ENCODE results near the gene GPR135.

GPR135 gene

DNA sequence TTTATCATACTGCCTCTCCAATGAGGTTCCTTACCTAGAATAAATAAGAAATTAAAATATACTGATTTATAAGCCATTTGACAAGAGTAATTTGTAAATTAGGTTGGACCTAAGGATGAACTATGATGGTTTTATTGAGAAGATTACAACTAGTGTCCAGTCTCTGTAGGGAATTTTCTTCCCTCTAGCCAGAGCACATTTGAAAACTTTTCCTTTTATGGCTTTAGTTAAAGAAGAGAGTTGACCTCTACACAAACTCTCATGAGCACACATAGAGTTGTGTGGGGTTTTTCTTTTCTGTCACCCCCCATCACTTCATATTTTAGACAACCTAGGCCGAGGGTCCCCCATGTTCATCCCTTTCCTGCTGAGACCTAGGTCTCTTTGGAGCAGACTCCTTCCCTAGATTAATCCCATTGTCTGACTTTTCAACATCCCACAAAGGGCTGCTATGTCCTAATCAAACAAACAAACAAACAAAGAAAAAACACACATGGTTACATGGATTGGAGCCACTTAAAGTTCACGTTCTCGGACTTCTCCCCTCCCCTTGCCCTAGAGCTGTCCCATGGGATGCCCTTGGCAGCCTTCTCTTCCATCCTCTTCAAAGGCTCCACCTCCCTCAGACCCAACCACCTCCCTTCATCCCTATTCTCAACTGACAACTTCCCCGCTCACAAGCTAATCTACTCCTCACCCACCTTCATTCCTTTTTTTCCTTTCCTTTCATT, 40.7 kb downstream of the GPR135 start:
- no peak for DNase-seq (ENCODE audit: low read depth)

DNA sequence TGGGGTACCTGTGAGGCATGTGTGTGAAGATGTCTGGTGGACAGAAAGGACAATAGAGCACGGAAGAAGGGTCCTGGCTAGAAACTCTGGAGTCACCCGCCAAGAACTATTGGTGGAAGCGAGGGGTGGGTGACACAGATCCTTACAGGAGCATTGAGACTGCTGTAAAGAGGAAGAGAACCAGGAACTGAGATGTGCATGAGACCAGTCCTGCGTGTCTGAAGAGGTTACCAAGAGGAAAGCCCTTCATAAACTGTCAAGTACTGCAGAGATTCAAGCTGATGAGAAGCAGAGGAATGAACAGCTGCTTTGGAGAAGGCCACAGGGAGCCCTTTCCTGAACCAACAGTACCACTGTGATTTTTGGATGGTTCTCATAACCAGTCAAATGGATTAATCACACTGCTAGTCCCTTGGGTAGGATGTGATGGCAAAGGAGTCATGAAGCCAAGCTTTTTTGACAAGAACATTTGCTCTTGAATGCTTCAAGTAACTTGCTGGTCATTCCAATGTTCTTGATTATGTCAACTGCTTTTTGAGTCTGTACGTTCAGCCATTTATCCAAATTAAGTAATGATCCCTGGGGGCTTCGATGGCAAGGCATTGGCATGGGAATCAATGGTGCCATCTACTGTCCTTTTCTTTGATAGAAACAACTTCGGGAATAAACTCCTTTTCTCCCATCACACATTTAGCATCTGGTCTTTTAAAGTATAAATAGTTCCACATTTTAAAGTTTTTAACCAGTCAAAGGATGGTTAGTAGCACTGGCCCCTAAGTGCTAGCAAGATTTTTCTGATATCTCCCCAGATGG, 42.9 kb downstream of the GPR135 start:
- no peak for DNase-seq (ENCODE audit: low read depth)

DNA sequence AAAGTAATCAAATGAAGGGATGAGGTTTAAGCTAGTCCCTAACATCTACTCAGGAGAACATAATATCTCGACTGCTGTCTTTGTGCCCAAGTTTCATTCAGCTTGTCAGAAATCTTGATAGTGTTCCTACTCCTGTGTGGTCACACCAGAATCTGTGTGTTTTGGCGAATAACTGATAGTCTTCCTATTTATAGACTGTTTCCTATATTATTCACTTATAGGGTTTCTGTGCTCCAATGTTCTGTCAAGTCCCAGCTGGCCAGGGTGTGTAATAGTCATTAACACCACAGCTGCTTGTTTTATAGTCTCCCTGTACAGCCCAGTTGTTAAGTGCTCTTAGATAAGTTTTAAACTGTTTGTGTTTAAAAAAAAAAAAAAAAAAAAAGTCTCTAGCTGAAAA, 45.9 kb downstream of the GPR135 start:
- no peak for DNase-seq (ENCODE audit: low read depth)

DNA sequence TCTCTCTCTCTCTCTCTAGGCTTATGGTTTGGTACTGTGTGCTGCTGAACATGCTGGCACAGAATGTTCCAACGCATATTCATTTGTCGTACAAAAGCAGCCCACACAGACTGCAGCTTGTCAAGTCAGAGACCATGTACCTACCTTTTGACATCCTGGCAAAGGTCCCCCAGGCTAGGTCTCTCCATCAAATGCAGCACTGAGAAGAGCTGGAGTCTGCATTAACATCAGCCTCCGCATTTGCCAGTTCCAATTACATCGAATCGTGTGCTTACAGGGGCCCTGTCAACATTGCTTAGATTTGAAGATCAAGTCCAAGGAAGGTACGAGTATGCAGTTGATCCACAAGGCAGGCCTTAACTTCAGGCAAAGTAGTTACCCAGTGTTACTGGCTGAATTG, 47.9 kb downstream of the GPR135 start:
- no peak for DNase-seq (ENCODE audit: low read depth)

DNA sequence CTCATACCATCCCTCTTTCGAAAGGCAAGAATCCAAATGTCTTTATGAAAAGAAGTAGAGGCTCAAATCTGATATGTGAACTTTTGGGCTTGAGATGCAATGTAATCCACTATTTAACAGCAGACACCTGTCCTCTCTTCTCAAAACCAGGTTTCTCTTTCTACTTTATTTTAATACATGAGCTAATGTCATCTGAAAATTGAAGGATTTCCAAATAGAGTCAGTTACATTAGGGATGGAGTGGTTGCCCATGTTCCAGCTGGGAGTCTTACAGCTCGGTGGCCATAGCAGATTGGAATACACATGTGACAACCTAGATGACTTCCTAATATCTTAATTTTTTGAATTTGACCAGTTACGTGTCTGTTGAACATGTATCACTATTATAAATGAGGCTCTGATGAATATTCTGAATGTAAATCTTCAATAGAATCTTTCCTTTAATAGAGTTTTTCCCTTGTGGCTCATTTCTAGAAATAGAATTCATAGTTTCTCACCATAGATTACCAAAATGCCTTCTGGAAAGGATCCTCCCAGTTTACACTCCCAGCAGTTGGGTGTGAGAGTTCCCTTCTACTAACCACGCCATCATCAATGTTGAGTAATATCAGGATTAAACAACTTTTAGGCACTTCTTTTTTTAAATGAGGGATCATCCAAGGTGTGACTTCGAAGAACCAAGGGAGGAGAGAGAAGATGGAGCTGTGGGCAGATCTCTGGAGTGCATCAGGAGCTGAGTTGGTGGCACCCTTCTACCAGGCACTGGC, 49.2 kb downstream of the GPR135 start:
- no peak for DNase-seq (ENCODE audit: low read depth)

All from stimulated activated CD8-positive, alpha-beta memory T cell treated with anti-CD3 and anti-CD28 coated beads, Interleukin-7, amount 100 ng/mL, for 24 hours (primary cell).